GM21515 (cell line): ENCODE results near the gene TNFRSF17.
A peak's percentile ranks its signal among the peaks of the same experiment; 100 is the strongest.
"Not testable (repeated sequence)": the region's sequence is repeated elsewhere in the genome, so short reads cannot be mapped to it uniquely, and the experiment has no call there.

ENCODE experiments used
- ATAC-seq: cut with Tn5 transposase; IDR thresholded peaks from one replicate; pipeline ENCODE4 v1.9.1; 2021; ENCODE audit not compliant: unreplicated experiment

TNFRSF17 gene

DNA sequence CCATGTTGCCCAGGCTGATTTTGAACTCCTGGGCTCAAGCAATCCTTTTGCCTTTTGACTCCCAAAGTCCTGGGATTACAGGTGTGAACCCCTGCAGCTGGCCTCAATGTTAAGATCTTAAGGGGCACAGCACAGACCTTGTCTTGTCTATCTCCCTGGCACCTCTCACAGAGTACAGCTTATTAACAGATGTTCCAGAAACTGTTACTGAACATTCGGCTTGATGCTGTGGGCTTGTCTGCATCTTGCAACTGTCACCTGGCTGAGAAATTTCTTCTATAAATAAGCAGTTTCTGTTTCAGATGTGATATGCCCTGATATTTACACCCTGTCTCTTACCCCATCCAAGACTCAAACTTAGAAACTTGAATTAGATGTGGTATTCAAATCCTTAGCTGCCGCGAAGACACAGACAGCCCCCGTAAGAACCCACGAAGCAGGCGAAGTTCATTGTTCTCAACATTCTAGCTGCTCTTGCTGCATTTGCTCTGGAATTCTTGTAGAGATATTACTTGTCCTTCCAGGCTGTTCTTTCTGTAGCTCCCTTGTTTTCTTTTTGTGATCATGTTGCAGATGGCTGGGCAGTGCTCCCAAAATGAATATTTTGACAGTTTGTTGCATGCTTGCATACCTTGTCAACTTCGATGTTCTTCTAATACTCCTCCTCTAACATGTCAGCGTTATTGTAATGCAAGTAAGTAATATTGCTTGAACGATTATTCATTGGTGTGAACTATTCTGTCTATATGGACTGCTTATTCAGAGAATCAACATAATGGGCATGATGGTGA lies at the start of gene TNFRSF17:
TNFRSF17 (plus strand) TSS at position 450 of the 791 bp plus-strand sequence; CDS start at position 565, 115 bp downstream.
- ATAC-seq = peak; percentile 70

DNA sequence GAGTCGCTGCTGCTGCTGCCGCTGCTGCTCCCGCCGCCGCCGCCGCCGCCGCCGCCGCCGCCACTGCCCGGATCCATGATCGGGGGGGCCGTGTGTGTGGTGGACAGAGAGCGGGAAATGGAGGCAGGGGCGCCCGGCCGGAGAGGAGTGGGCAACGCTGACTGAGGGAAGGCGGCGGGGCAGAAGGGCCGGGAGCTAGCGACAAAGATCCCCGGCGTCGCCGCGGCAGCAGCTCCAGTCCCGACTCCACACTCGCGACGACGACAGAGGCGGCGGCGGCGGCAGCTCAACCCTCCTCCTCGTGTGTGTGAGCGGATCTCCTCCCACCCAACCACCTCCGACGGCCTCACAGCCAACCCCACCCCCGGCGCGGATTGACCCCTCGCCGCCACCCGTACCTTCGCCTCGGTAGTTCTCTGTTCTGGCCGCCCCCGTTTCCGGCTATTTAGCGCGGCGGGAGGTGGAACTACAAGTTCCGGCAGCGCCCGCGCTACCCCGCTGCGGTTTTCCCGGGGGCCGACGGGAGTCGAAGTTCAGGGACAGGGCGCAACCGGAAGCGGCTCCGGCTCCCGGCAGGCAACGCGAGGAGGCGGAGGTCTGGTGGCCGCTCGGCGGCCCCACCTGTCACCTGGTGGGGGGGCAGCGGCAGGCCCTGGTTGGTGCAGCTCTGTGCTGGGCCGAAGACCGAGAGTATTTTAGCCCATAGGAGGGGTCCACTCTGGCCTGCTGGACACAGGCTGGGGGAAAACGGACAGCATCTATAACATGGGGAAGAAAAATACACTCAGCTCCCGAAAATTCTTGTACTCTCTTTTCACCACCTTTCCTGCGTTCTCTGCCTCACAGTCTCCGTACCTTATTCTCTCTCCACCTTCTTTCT lies 49.1 kb upstream of the TNFRSF17 start, which contains the start of gene GSPT1:
GSPT1 (minus strand) TSS at position 313 of the 880 bp plus-strand sequence; CDS start at position 77, 236 bp downstream.
- peak; percentile 81 for ATAC-seq

- no peak for ATAC-seq
These were observed 48.3 kb upstream of the TNFRSF17 start for GRCh38 chr16:11916524-11917285.

DNA sequence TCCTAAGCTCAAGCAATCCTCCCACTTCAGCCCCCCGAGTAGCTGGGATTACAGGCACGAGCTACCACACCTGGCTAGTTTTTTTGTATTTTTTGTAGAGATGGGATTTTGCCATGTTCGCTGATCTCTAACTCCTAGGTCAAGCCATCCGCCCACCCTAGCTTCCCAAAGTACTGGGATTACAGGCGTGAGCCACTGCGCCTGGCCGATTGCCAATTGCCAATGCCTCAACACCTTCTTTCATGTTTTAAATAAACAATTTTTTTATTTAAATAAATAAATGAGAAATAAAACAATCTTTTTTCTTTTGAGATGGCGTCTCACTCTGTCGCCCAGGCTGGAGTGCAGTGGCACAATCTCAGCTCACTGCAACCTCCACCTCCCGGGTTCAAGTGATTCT lies 41.0 kb upstream of the TNFRSF17 start:
- ATAC-seq = not testable (repeated sequence)

GRCh38 chr16:11927350-11927749 lies 37.7 kb upstream of the TNFRSF17 start:
- not testable (repeated sequence) for ATAC-seq

DNA sequence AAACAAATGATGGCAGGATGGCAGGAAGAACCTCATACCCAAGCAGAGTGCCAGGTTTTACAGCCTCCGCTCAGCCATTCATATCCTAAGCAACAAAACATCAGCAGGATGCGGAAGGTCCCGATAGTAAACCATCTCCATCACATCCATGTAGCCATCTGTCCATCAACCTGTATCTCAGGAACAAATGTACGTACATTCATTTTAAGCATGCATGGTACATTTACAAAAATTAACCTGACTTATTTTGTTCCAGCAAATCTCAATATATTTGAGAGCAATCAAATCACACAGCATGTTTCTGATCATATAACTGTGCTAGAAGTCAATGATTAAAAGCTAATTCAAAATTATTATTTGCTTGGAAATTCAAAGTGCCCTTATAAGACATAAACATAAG lies 23.1 kb upstream of the TNFRSF17 start, which contains the start of gene NPIPB2:
NPIPB2 (minus strand) TSS at position 101 of the 400 bp plus-strand sequence; CDS start at position 101, 0 bp downstream.
- not testable (repeated sequence) for ATAC-seq

- ATAC-seq = no peak
These were observed 18.6 kb upstream of the TNFRSF17 start for GRCh38 chr16:11946433-11946832.

GRCh38 chr16:11948819-11949218 lies 16.2 kb upstream of the TNFRSF17 start:
- no peak for ATAC-seq

DNA sequence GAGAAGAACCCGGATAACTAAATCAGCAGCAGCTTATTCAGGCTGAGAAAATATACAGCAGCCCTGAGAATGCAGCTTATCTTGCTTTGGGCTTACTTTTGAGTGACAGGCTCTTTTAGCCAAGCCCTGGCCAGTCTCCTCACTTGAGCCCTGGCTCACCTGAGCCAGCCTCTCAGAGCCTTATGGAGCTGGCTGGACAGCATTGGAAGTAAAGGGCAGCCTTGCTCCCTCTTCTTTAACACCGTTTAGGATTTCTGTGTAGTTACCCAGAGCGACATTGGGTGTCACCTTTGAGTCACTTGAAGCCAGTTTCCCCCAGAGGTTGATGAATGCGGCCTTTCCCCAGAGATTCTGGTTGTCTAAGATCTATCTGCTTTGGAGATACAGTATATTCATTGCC lies 15.5 kb upstream of the TNFRSF17 start:
- ATAC-seq = no peak

DNA sequence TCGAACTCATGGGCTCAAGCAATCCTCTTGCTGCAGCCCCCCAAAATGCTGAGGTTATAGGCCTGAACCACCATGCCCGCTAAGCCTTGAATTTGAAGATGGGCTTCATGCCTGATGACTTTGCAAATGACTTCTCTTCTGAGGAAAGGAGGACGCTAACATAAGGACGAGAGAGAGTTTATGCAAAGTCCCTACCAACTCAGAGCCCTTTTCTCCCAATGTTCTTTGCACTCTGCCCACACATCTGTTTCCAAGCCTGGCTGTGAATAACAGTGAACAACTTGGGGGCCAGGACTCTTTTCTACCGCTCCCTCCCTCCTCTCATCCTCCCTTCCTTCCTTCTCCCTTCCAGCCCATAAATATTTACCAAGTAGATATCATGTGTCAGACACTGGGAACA lies 14.6 kb upstream of the TNFRSF17 start:
- ATAC-seq = no peak

GRCh38 chr16:11953576-11953975 lies 11.4 kb upstream of the TNFRSF17 start:
- ATAC-seq = not testable (repeated sequence)

- ATAC-seq = no peak
These were observed 9.3 kb upstream of the TNFRSF17 start for GRCh38 chr16:11955713-11956123.

DNA sequence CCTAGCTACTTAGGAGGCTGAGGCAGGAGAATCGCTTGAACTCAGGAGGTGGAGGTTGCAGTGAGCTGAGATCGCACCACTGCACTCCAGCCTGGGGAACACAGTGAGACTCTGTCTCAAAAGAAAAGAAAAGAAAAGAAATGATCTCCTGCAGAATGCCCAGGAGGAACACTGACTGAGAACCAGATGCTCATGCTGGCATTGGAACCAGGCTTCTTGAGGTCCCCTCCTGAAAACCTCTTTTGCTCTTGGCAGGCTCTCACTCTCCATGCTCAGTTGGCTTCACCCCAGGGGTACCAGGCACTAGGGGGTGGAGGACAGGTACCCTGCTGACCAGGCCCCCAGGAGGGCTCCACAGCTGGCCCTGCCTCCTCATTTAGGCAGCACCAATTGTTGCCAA lies 8.5 kb upstream of the TNFRSF17 start:
- no peak for ATAC-seq

DNA sequence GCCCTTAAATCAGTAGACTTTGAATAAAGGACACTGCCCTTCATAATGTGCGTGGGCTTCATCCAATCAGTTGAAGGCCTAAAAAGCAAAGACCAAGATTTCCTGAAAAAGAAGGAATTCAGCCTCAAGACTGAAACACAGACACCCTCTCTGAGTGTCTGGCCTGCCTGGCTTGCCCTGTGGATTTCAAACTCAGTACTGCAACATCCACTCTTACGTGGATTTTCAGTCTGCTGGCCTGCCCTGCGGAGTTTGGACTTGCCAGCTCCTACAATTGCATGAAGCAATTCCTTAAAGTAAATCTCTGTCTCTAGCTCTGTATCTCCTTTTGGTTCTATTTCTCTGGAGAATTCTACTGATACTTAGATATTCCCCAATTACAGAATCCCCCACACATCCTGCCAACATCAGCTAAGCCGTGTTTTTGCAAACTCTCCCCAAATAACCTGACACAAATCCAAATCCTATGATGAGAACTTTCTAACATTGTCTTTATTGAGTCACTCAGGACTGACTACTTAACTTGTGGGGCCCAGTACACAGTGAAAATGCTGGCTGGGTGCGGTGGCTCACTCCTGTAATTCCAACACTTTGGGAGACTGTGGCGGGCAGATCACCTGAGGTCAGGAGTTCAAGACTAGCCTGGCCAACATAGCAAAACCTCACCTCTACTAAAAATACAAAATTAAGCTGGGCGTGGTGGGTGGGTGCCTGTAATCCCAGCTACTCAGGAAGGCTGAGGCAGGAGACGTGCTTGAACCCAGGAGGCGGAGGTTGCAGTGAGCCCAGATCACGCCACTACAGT lies 7.2 kb upstream of the TNFRSF17 start:
- ATAC-seq = no peak

DNA sequence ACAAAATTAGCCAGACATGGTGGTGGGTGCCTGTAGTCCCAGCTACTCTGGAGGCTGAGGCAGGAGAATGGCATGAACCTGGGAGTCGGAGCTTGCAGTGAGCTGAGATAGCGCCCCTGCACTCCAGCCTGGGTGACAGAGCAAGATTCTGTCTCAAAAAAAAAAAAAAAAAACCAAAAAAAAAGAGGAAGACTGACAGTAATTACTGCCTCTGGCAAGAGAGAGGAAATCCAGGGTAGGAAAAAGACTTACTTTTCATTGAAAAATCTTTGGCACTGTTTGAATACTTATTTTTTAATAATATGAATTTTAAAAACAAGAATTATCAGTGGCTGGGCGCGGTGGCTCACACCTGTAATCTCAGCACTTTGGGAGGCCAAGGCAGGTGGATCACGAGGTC lies 2.6 kb upstream of the TNFRSF17 start:
- ATAC-seq = not testable (repeated sequence)

GRCh38 chr16:11962978-11963377 lies 2.0 kb upstream of the TNFRSF17 start:
- ATAC-seq = not testable (repeated sequence)

GRCh38 chr16:11963706-11964105 lies 1.3 kb upstream of the TNFRSF17 start:
- ATAC-seq = no peak

DNA sequence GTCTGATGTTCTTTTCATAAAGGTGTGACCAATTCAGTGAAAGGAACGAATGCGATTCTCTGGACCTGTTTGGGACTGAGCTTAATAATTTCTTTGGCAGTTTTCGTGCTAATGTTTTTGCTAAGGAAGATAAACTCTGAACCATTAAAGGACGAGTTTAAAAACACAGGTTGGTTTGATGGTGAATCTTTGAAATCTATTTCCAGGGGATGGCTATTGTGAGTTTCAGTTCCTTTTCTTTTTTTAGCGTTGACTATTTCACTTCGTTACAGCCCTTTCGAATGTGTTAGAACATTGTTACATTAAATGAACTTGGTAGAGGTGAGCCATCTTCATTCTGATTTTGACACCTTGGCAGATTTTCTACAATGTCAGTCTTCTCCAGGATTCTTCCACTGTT lies 1.2 kb downstream of the TNFRSF17 start:
- ATAC-seq = peak; percentile 38

- ATAC-seq = no peak
These were observed 2.3 kb downstream of the TNFRSF17 start for GRCh38 chr16:11967195-11967911.
